Measurements from ENCODE around the gene RPA3.
"Not testable (repeated sequence)": the region's sequence is repeated elsewhere in the genome, so short reads cannot be mapped to it uniquely, and the experiment has no call there.

RPA3 gene

DNA sequence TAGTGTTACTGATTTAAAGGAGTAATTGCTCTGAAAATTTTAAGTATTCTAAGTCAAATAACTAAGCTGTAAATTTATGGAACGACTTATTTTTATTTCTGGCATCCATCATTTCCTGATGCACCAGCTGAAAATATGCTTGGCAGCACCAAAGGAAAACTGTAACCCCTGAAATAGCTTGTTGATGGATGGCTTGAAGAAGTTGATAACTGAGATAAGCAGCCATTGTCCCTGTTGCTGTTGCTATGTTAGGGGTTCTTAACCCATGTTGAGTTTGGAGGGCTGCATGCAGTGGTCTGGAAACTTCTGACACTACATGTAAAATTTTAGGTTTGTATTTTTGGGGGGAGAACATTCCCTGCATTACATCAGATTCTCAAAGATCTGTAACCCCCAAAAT, 30.6 kb downstream of the RPA3 start:
- no peaks in the 10 kb centered on the region for H3K4me1 ChIP-seq (ENCODE audit: control insufficient read depth, low read depth, low read length)

DNA sequence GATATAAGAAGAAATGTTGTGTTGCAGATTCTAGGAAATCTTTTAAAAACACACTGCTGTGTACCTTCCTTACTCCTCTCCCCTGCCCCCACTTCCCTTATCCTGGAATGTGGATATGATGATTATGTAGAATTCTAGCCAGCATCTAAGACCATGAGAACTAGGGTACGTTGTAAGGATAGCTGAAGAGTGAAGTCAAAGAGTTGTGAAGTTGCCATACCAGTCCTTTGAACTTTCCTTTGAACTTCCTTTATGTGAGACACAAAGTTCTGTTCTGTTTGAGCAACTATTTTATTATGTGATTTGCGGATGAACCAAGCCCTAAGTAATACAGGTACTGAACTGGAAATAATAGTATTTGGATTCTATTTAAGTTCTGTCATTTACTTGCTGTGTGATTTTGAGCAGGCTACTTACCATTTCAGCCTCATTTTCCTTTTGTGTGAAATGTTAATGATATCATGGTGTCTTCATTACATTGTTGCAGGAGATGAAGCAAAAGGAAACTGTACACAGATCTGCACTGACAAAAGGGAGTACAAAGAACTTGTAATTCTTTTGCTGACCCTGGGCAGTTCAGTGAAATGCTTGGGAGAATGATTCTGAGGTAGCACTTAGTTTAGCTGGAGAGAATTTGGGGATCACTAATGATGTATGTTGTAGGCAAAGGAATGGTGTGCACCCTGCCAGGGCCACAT, 31.4 kb downstream of the RPA3 start:
- no peaks in the 10 kb centered on the region for H3K27me3 ChIP-seq (ENCODE audit: control insufficient read depth, insufficient read depth, low read length)
- H3K36me3 ChIP-seq (ENCODE audit: control insufficient read depth, low read depth, low read length) = no peaks in the 10 kb centered on the region
- no peaks in the 10 kb centered on the region for H3K9me3 ChIP-seq (ENCODE audit: control insufficient read depth, low read depth, low read length)
- H3K4me3 ChIP-seq (ENCODE audit: low read length) = no peak overlapping the region
- H3K4me1 ChIP-seq (ENCODE audit: control insufficient read depth, low read depth, low read length) = no peaks in the 10 kb centered on the region
- H3K9ac ChIP-seq (ENCODE audit: low read length) = no peak overlapping the region
- no peak overlapping the region for H3K27ac ChIP-seq (ENCODE audit: low read length)

More for the DNA sequence above, 30.6 kb downstream of the RPA3 start:
- Histone ChIP-seq H3K36me3 (ENCODE audit: control insufficient read depth, low read depth, low read length) (no peaks in the 10 kb centered on the region), H3K9ac (ENCODE audit: low read length) (no peak overlapping the region), H3K27ac (ENCODE audit: low read length) (no peak overlapping the region), H3K27me3 (ENCODE audit: control insufficient read depth, insufficient read depth, low read length) (no peaks in the 10 kb centered on the region), H3K9me3 (ENCODE audit: control insufficient read depth, low read depth, low read length) (no peaks in the 10 kb centered on the region), H3K4me3 (ENCODE audit: low read length) (no peak overlapping the region)

DNA sequence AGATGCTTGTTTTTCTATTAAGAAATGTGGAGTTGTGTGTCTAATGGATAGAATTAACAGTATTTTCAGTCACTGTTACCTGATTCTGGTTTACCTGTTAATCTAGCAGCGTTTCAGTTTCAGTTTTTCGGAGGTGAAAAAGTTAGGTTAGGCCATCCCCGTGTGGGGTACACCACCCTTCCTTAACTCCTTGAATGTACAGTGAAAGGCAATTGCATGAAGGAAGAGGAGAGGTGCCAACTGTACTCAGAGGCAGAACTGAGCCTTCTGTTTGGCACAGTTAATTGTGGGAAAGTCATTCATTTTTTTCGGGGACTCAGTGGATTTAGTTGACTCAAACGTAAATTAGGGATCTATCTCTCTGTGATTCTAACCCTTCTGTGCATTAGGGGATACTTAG, 35.5 kb downstream of the RPA3 start:
- H3K27me3 ChIP-seq (ENCODE audit: control insufficient read depth, insufficient read depth, low read length) = no peaks in the 10 kb centered on the region
- H3K36me3 ChIP-seq (ENCODE audit: control insufficient read depth, low read depth, low read length) = no peaks in the 10 kb centered on the region
- H3K4me1 ChIP-seq (ENCODE audit: control insufficient read depth, low read depth, low read length) = no peaks in the 10 kb centered on the region
- H3K9me3 ChIP-seq (ENCODE audit: control insufficient read depth, low read depth, low read length) = no peaks in the 10 kb centered on the region
- no peak overlapping the region for H3K27ac ChIP-seq (ENCODE audit: low read length)
- H3K9ac ChIP-seq (ENCODE audit: low read length) = no peak overlapping the region
- no peak overlapping the region for H3K4me3 ChIP-seq (ENCODE audit: low read length)

DNA sequence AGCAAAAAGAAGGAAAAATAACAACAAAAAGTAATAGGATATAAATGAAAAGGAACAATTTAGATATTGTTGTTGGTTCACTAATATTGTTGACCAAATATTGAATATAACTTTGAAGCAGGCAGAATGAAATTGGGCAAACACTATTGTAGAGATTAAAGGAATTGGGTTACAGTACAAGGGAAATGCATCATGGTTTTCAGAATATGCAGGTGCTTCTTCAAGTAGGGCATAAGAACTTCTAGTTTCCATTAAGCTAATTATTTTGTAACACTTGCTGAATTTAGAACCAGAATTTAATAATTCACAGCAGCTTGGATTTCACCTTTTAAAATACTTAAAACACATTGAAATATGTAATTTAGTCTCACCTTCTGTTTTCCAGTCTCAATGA, 36.5 kb downstream of the RPA3 start:
- no peaks in the 10 kb centered on the region for H3K9me3 ChIP-seq (ENCODE audit: control insufficient read depth, low read depth, low read length)
- H3K36me3 ChIP-seq (ENCODE audit: control insufficient read depth, low read depth, low read length) = no peaks in the 10 kb centered on the region
- H3K9ac ChIP-seq (ENCODE audit: low read length) = no peak overlapping the region
- H3K27ac ChIP-seq (ENCODE audit: low read length) = no peak overlapping the region
- H3K4me1 ChIP-seq (ENCODE audit: control insufficient read depth, low read depth, low read length) = no peaks in the 10 kb centered on the region
- H3K27me3 ChIP-seq (ENCODE audit: control insufficient read depth, insufficient read depth, low read length) = no peaks in the 10 kb centered on the region
- H3K4me3 ChIP-seq (ENCODE audit: low read length) = no peak overlapping the region

DNA sequence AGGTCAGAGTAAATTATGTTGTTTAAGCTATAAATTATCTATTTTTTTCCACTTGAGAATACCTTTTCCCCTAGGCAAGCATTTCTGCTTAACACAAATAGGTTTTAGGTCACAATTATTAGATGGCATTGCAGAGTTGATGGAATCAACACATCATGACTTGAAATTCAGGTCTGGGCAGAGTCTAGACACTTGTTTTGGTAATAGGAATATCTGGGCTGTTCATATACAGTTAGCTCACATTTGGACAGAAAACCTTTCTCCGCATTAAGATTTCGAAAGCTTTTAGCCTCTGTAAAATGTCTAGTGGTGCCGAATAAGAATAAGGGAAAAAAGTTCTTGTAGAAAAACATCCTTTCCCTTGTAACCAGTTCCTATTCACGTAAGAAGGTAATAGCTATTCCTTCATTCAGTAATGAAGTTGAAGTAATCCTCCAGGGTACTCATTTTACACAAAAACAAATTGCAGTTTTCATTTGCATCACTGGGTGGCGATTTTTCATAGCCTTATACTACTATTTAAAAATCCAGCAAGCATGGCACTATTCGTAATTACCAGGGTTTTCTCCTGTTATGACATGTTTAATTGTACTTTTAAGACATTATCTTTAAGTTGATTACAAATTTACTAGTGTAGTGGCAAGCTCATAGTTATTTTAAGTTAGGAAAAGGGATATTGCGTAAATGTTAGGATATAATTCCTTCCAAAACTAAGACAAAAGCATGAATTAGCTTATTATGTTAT, 37.0 kb downstream of the RPA3 start:
- no peak overlapping the region for H3K9ac ChIP-seq (ENCODE audit: low read length)
- H3K36me3 ChIP-seq (ENCODE audit: control insufficient read depth, low read depth, low read length) = no peaks in the 10 kb centered on the region
- no peaks in the 10 kb centered on the region for H3K4me1 ChIP-seq (ENCODE audit: control insufficient read depth, low read depth, low read length)
- H3K27me3 ChIP-seq (ENCODE audit: control insufficient read depth, insufficient read depth, low read length) = no peaks in the 10 kb centered on the region
- H3K9me3 ChIP-seq (ENCODE audit: control insufficient read depth, low read depth, low read length) = no peaks in the 10 kb centered on the region
- no peak overlapping the region for H3K27ac ChIP-seq (ENCODE audit: low read length)
- no peak overlapping the region for H3K4me3 ChIP-seq (ENCODE audit: low read length)

DNA sequence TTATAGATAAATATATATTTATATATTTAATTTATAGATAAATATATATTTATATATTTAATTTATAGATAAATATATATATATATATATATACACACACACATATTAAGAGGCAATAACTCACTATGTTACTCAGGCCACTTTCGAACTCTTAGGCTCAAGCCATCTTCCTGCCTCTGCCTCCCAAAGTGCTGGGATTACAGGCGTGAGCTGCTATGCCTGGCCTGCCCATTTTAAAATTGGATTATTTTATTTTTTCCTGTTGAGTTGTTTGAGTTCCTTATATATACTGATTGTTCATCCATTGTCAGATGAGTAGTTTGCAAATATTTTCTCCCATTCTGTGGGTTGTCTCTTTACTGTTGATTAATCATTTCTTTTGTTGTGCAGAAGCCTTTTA, 38.8 kb downstream of the RPA3 start:
- not testable (repeated sequence) for H3K27me3 ChIP-seq (ENCODE audit: control insufficient read depth, insufficient read depth, low read length); H3K9ac ChIP-seq (ENCODE audit: low read length); H3K27ac ChIP-seq (ENCODE audit: low read length); H3K4me1 ChIP-seq (ENCODE audit: control insufficient read depth, low read depth, low read length); H3K36me3 ChIP-seq (ENCODE audit: control insufficient read depth, low read depth, low read length); H3K9me3 ChIP-seq (ENCODE audit: control insufficient read depth, low read depth, low read length); H3K4me3 ChIP-seq (ENCODE audit: low read length)

DNA sequence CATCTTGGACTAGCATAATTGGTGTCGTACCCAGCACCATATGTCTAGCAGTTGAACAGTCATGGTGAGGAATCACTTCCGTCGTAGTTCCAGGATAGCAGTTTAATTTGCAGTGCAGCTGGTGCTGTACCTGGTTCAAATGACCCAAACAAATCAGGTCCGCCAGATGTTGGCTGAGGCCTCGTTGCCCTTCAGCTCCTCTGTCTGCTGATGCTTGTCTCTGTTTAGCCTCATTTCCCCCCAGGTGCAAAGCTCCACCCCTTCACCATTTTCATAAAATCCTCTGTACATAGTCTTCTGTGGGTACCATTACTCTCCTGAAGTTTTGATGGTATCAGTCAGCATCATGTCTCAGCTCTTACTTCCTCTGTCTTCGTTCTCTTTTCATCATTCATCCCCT, 42.7 kb downstream of the RPA3 start:
- no peak overlapping the region for H3K9ac ChIP-seq (ENCODE audit: low read length)
- no peaks in the 10 kb centered on the region for H3K4me1 ChIP-seq (ENCODE audit: control insufficient read depth, low read depth, low read length)
- H3K27me3 ChIP-seq (ENCODE audit: control insufficient read depth, insufficient read depth, low read length) = no peaks in the 10 kb centered on the region
- no peaks in the 10 kb centered on the region for H3K36me3 ChIP-seq (ENCODE audit: control insufficient read depth, low read depth, low read length)
- no peak overlapping the region for H3K4me3 ChIP-seq (ENCODE audit: low read length)
- H3K27ac ChIP-seq (ENCODE audit: low read length) = no peak overlapping the region
- no peaks in the 10 kb centered on the region for H3K9me3 ChIP-seq (ENCODE audit: control insufficient read depth, low read depth, low read length)

DNA sequence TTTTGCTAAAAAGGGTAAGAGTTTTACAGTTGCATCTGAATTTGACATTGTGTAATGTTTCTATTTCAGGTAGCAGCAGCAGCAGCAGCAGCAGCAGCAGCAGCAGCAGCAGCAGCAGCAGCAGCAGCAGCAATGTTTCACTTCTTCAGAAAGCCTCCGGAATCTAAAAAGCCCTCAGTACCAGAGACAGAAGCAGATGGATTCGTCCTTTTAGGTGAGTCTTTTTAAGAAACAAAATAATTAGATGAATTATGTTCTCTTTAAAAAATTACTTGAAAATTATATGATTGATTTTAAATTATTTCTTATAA, 45.2 kb downstream of the RPA3 start:
- no peaks in the 10 kb centered on the region for H3K4me1 ChIP-seq (ENCODE audit: control insufficient read depth, low read depth, low read length)
- H3K9ac ChIP-seq (ENCODE audit: low read length) = no peak overlapping the region
- H3K27ac ChIP-seq (ENCODE audit: low read length) = no peak overlapping the region
- H3K9me3 ChIP-seq (ENCODE audit: control insufficient read depth, low read depth, low read length) = no peaks in the 10 kb centered on the region
- no peak overlapping the region for H3K4me3 ChIP-seq (ENCODE audit: low read length)
- no peaks in the 10 kb centered on the region for H3K27me3 ChIP-seq (ENCODE audit: control insufficient read depth, insufficient read depth, low read length)
- no peaks in the 10 kb centered on the region for H3K36me3 ChIP-seq (ENCODE audit: control insufficient read depth, low read depth, low read length)

DNA sequence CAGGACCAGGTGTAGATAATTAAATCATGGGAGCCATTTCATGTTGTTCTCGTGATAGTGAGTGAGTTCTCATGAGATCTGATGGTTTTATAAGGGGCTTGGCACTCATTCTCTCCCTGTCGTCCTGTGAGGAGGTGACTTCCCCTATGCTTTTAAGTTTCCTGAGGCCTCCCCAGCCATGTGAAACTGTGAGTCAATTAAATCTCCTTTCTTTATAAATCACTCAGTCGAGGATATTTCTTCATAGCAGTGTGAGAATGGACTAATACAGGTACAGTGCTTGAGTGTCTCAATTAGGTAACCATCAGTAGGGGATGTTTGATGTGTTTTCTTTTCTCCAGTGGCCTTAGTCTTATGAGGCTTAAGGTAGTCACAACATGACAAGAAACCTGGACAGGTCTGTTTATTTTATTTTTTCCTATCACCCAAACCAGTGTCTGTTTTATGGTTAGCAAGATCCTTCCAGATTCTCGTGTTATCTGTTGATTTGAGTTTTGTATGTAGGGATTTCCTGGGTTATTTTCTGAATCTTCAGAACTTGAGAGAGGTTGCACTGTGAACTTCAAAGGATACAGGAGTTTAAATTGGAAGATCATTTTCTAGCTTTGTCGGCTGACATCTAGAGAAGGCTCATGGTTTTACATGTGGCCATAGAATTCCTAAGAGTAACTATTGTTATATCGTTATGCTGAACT, 45.7 kb downstream of the RPA3 start:
- no peaks in the 10 kb centered on the region for H3K27me3 ChIP-seq (ENCODE audit: control insufficient read depth, insufficient read depth, low read length)
- no peak overlapping the region for H3K27ac ChIP-seq (ENCODE audit: low read length)
- H3K4me1 ChIP-seq (ENCODE audit: control insufficient read depth, low read depth, low read length) = no peaks in the 10 kb centered on the region
- no peak overlapping the region for H3K4me3 ChIP-seq (ENCODE audit: low read length)
- no peaks in the 10 kb centered on the region for H3K36me3 ChIP-seq (ENCODE audit: control insufficient read depth, low read depth, low read length)
- H3K9me3 ChIP-seq (ENCODE audit: control insufficient read depth, low read depth, low read length) = no peaks in the 10 kb centered on the region
- H3K9ac ChIP-seq (ENCODE audit: low read length) = no peak overlapping the region

DNA sequence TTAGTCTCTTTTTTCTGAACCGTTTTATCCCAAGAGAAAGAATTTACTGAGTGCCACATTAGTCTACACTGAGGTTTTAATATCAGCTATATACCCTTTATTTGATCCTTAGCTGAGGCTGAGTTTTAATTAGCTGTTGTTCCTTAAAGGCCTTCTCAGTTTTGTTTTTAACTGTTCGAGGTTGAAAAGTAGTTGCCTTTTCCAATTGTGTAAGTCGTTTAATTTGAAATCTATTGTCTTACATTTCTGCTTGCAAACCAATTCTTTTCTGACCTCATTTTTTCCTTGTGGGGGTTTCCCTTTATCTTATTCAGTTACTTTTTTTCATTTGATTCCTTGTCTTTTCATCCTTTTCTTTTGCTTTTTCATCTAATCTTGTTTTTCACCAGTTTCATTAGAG, 47.0 kb downstream of the RPA3 start:
- H3K9ac ChIP-seq (ENCODE audit: low read length) = no peak overlapping the region
- H3K4me3 ChIP-seq (ENCODE audit: low read length) = no peak overlapping the region
- H3K9me3 ChIP-seq (ENCODE audit: control insufficient read depth, low read depth, low read length) = no peaks in the 10 kb centered on the region
- no peaks in the 10 kb centered on the region for H3K36me3 ChIP-seq (ENCODE audit: control insufficient read depth, low read depth, low read length)
- H3K27ac ChIP-seq (ENCODE audit: low read length) = no peak overlapping the region
- H3K4me1 ChIP-seq (ENCODE audit: control insufficient read depth, low read depth, low read length) = no peaks in the 10 kb centered on the region
- H3K27me3 ChIP-seq (ENCODE audit: control insufficient read depth, insufficient read depth, low read length) = no peaks in the 10 kb centered on the region

DNA sequence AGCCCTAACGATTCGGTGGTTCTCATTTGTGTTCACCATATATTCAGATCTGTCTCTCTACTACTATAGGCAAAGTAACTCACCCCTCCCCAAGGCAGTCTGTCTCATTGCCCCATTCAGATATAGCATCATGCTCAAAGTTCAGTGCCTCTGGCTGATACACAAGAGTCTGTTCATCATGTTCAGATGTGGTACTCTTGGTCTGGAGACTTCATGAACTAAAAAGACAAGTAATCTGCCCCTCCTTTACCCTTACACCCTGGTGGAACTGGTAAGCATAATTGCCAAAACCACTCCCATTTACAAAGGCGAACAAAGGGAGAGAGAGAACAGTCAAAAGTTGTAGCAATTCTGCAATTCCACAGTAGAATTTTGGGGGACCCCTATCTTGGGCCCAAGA, 47.9 kb downstream of the RPA3 start:
- Histone ChIP-seq H3K9ac (ENCODE audit: low read length) (no peak overlapping the region), H3K9me3 (ENCODE audit: control insufficient read depth, low read depth, low read length) (no peaks in the 10 kb centered on the region), H3K27ac (ENCODE audit: low read length) (no peak overlapping the region), H3K36me3 (ENCODE audit: control insufficient read depth, low read depth, low read length) (no peaks in the 10 kb centered on the region), H3K27me3 (ENCODE audit: control insufficient read depth, insufficient read depth, low read length) (no peaks in the 10 kb centered on the region), H3K4me3 (ENCODE audit: low read length) (no peak overlapping the region), H3K4me1 (ENCODE audit: control insufficient read depth, low read depth, low read length) (no peaks in the 10 kb centered on the region)

DNA sequence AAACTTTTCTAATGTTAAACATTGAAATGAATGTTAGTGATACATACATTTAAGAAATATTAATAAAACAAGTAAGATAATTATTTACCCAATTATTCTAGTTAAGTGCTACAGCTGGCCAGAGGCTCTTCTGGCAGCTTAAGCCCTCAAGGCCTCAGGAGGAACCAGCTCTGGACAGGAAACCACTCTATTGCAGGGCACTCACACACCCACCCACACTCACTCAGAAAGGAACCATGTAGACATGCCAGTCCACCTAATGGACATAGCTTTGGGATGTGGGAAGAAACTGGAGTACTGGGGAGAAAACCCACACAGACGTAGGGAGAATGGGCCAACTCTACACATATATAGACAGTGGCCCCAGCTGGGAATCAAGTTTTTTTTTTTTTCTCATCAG, 49.7 kb downstream of the RPA3 start:
- Histone ChIP-seq H3K4me3 (ENCODE audit: low read length) (no peak overlapping the region), H3K9ac (ENCODE audit: low read length) (no peak overlapping the region), H3K9me3 (ENCODE audit: control insufficient read depth, low read depth, low read length) (no peaks in the 10 kb centered on the region), H3K27me3 (ENCODE audit: control insufficient read depth, insufficient read depth, low read length) (no peaks in the 10 kb centered on the region), H3K27ac (ENCODE audit: low read length) (no peak overlapping the region), H3K4me1 (ENCODE audit: control insufficient read depth, low read depth, low read length) (no peaks in the 10 kb centered on the region), H3K36me3 (ENCODE audit: control insufficient read depth, low read depth, low read length) (no peaks in the 10 kb centered on the region)

Measured in iPS-18a (cell line).